ENCODE data around the gene ADARB1.
A peak's percentile ranks its signal among the peaks of the same experiment; 100 is the strongest.

ADARB1 gene

DNA sequence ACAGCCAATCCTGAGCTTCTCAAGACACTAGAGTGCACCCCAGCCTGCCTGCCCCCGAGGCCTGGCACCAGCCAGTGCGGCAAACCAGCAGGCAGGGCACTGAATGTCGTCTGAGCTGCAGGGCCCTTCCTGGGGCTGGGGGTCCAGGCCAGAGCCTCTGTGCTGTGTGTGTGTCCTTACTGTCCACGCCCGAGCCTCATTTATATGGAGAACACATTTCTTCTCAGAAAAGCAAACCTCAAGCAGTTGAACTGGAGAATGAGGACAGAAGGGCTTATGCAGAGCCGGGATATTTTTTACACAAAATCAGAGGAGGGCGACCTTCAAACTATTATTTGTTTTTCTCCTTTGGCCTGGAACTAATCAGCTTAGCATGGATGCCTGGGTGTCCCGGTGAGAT is 160.6 kb downstream of the ADARB1 start:
- no peak for DNase-seq

DNA sequence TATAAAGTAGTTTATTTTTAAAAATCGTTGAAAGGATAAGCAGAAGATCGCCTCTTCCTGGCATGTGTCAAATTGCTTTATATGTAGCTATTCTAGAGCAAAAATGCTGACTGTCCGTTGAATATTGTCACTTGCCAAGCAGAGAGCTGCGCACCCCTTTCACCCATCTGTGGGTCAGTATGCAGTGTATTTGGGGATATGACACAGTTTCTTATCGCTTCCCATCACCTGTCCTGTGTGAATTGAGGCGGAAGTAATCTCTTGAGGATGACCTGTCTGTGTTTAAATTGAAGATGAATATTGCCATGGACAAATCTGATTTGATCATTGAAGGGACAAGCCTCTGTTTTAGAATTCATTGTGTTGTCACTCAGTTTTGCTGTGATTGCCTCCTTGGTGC is 161.1 kb downstream of the ADARB1 start:
- DNase-seq = no peak

- DNase-seq = no peak
These were observed 162.1 kb downstream of the ADARB1 start for GRCh38 chr21:45236481-45236880.

- DNase-seq = no peak
These were observed 163.0 kb downstream of the ADARB1 start for GRCh38 chr21:45237401-45237800.

DNA sequence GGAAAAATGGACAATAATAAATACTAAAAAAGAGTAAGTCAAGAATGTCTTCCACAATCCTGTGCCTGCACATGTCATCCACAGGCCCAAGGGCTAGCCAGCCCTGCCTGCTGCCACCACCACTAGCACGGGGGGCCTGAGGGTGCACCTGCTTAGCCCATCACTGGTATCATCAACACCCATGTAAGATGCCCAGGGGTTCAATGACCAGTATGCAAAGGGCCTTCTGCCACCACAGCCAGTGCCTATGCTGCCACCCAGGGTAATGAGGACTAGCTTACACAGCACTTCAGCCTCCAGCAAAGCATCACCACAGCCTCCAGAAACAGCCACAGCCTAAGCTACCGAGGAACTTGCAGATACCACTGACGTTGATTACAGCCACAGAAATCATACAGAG is 167.0 kb downstream of the ADARB1 start:
- no peak for DNase-seq

DNA sequence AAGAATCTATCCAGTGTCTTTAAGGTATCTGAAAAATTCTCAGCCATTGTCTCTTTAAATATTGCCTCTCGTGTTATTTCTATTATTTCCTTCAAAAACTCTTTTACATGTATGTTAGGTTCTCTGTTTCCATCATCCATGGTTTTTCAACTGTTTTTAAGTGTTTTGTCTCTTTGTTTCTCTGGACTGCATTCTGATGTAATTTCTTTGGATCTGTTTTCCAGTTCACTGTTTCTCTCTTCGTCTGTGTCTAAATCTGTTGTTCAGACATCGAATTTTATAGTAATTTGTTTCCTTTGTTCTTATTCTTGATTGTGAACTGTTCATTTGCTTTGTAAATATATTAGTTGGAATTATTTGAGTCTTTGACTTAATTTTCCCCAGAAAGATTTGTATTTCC is 169.2 kb downstream of the ADARB1 start:
- no peak for DNase-seq

GRCh38 chr21:45244799-45245340 is 170.5 kb downstream of the ADARB1 start:
- DNase-seq = no peak

DNA sequence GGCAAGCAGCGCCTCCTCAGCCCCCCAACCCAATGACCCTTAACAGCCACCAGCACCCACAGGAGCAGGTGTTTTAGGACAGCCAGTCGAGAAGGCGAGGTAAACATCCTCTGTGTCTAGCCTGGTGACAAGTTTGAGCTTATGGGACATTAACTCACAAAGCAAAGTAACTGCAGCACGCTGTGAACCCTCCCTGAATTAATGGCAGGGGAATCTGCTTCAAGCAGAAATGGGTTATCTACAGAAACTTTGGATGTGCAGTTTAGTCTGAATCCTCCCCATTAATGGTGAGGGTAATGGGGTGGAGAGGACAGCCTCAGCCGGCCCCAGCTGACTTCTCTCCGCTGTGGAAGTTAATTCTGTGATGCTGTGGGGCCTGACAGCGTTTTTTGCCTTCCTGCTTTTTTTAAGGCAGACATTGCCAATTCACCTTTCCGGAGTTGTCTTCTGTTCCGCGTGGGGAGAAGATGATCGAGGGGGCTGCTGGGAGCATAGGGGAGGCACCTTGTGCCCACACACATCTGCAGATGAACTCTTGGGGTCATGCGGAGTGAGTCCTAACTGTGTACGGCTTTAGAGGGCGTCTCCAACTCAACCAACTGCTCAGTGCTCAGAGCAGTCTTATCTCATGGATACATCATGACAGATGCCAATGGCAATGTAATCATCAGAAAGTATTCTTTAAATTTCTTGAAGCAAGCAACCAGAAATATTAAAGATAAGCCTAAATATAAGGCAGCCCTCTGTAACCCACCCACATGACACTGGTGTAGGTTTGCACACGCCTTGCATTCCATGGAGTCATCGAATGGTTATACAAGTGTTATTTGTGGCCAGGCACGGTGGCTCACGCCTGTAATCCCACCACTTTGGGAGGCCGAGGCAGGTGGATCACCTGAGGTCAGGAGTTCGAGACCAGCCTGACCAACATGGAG is 172.3 kb downstream of the ADARB1 start:
- no peak for DNase-seq

- no peak for DNase-seq
These were observed 174.0 kb downstream of the ADARB1 start for GRCh38 chr21:45248301-45248892.

GRCh38 chr21:45248893-45249381 is 174.6 kb downstream of the ADARB1 start:
- DNase-seq = no peak

GRCh38 chr21:45249626-45250025 is 175.2 kb downstream of the ADARB1 start:
- no peak for DNase-seq

DNA sequence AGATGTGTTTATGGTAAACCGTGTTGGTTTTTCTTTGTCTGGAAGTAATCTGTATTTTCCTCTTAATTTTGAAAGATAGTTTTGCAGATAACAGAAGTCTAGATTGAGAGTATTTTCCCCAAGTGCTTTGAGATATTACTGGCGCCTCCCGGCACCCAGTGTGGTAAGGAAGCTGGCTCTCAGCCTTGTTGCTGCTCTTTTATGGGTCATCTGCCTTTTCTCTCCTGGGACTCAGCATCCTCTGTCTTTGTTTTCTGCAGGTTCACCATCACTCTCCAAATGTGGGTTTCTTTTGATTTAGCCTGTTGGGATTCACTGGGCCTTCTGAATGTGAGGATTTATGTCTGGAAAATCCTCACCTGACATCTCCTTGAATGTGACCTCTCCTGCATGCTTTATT is 175.9 kb downstream of the ADARB1 start:
- no peak for DNase-seq

DNA sequence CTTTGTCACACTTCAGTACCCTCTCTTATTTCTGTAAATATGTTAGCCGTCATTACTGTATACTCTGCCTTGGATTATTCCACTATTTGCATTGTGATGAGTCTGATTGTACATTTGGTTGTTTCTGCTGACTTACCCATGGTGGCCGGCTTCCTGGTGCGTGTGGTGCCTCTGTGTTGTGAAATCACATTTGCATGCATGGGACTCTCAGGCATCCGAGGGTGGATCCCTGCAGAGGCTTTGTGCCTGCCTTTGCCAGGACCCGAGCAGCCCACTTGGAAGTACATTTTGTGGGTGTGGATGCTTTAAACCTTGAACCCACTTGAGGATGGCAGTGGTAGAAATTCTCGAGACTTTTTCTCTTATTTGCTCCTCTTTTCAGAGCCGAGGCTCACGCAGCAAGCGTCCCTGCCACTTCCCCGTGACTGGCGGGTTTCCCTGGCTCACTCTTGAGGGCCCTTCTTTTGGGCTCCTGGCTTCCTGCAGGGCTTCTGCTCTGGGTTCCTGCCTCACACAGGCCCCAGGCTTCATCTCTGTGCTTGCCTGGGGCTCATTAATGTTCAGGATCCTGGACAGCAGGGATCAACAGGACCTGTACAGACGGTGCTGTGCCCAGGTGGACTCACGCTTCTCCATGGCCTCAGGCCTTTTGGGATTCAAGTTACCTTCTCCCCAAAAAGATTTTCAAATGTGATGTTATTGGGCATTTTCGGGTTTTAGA is 176.7 kb downstream of the ADARB1 start:
- DNase-seq = no peak

GRCh38 chr21:45251635-45252447 is 177.5 kb downstream of the ADARB1 start:
- DNase-seq = no peak

- no peak for DNase-seq
These were observed 178.1 kb downstream of the ADARB1 start for GRCh38 chr21:45252448-45252925.

- no peak for DNase-seq
These were observed 178.8 kb downstream of the ADARB1 start for GRCh38 chr21:45253180-45253579.

- DNase-seq = no peak
These were observed 179.5 kb downstream of the ADARB1 start for GRCh38 chr21:45253633-45254459.

DNA sequence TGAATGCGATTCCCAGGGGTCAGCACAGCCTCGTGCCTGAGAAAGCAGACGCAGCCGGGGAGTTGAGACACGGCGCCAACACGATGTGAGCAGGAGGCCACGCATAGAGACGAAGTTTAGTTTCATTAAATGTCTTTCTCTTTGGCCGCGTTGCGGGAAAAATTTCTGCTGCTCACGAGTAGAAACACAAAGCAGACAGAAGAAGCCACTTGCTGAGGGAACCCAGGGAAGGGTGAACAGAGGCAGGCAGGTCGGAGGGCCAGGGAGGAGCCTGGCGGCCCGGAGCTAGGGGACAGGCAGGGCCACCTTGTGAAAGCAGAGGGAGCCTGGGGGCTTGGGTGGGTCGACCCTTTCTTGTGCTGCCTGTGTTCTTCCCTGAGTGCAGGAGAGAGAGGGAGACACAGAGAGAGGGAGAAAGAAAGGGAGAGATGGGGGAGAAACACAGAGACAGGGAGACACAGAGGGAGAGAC is 180.1 kb downstream of the ADARB1 start:
- DNase-seq = no peak

- DNase-seq = peak; percentile 86
These were observed 181.1 kb downstream of the ADARB1 start for GRCh38 chr21:45255381-45256020.
